Endothelial cell of umbilical vein (primary cell): ENCODE measurements around the gene ABCA3. TPM values are rescaled to one million over a fixed set of nuclear protein-coding genes. Genes with fewer than 3 reads are reported as not detected.

Source experiments
- BruUV-seq: library from RNA; stranded (reverse); fragments of 400-500 nt; replicated peaks from 2 replicates; lab custom pipeline; 2021; lab: Mats Ljungman, UMichigan
- CTCF ChIA-PET: fragments of 300-600, 350-600 bp; sonication (Branson Sonifier 250); formaldehyde crosslinking; loops from one replicate; lab custom pipeline; 2021; ENCODE audit warnings: antibody characterized with exemption, inconsistent platforms; lab: Charles Lee
- POLR2A ChIA-PET: fragments of 300-600, 350-600 bp; sonication (Branson Sonifier 250); formaldehyde crosslinking; loops from one replicate; lab custom pipeline; 2021; ENCODE audit warnings: antibody characterized with exemption, inconsistent platforms; lab: Charles Lee
- DNase-seq: peaks from one replicate; pipeline ENCODE4 v3.0.0-alpha.2; 2011; ENCODE audit warnings: low read depth, low spot score
- FAIRE-seq: peaks from 2 replicates; lab custom pipeline; 2011; peaks lifted over from hg19 to GRCh38; lab: Jason Lieb, UNC
- H2AFZ ChIP-seq: 2 replicates; pipeline ENCODE4 v1.6.0; 2012; ENCODE audit warnings: low read depth, low read length, control low read depth, inconsistent platforms
- H3K27ac ChIP-seq: 2 replicates; pipeline ENCODE4 v1.5.1; 2011; ENCODE audit warnings: low read depth, mild to moderate bottlenecking, control low read depth, low read length, moderate library complexity; ENCODE audit not compliant: insufficient read depth
- H3K27me3 ChIP-seq, 2 experiments: 2 replicates each; pipeline versions ENCODE4 v1.6.0 to v1.6.1; 2011; ENCODE audit warnings: low read length in 2 of 2, mixed read lengths in 1 of 2; ENCODE audit not compliant: control insufficient read depth in 2 of 2, insufficient read depth in 2 of 2
- H3K36me3 ChIP-seq, 2 experiments: 2 replicates in 1 of 2; 3 replicates in 1 of 2; pipeline ENCODE4 v1.5.1; 2011; ENCODE audit warnings: low read length in 2 of 2, mild to moderate bottlenecking in 1 of 2, moderate library complexity in 1 of 2; ENCODE audit not compliant: control insufficient read depth in 2 of 2, insufficient read depth in 2 of 2; ENCODE audit errors: extremely low read depth in 1 of 2
- H3K4me1 ChIP-seq: 3 replicates; pipeline ENCODE4 v1.5.1; 2011; ENCODE audit warnings: mild to moderate bottlenecking, low read length; ENCODE audit not compliant: control insufficient read depth, insufficient read depth; ENCODE audit errors: extremely low read depth
- H3K4me2 ChIP-seq: 2 replicates; pipeline ENCODE4 v1.6.1; 2011; ENCODE audit warnings: low read length, control low read depth, mixed read lengths; ENCODE audit not compliant: insufficient read depth
- H3K4me3 ChIP-seq, 3 experiments: fragments of 200-600 bp in 1 of 3; sonication (generic), shearing (Covaris generic) in 1 of 3; replicated peaks in 1 of 3; 2 replicates each; pipeline ENCODE4 v1.5.1; 2011 to 2016; ENCODE audit warnings: control low read depth in 3 of 3, low read length in 3 of 3, mild to moderate bottlenecking in 2 of 3, inconsistent platforms in 1 of 3, low read depth in 1 of 3, moderate library complexity in 1 of 3; ENCODE audit not compliant: insufficient read depth in 1 of 3
- H3K79me2 ChIP-seq: 2 replicates; pipeline ENCODE4 v1.6.0; 2012; ENCODE audit warnings: low read length, inconsistent platforms; ENCODE audit not compliant: control insufficient read depth, insufficient read depth
- H3K9ac ChIP-seq: replicated peaks from 2 replicates; pipeline ENCODE3; 2011; ENCODE audit warnings: low read length, control low read depth; ENCODE audit not compliant: insufficient read depth; ENCODE audit errors: extremely low read depth
- H3K9me1 ChIP-seq: replicated peaks from 3 replicates; pipeline ENCODE4 v1.6.0; 2011; ENCODE audit warnings: mild to moderate bottlenecking, low read length; ENCODE audit not compliant: control insufficient read depth, insufficient read depth; ENCODE audit errors: extremely low read depth
- H3K9me3 ChIP-seq: replicated peaks from 2 replicates; pipeline ENCODE4 v1.5.1; 2012; ENCODE audit warnings: low read length, inconsistent platforms; ENCODE audit not compliant: control insufficient read depth, insufficient read depth
- H4K20me1 ChIP-seq: replicated peaks from 2 replicates; pipeline ENCODE3; 2011; ENCODE audit warnings: mild to moderate bottlenecking, low read length; ENCODE audit not compliant: control insufficient read depth, insufficient read depth; ENCODE audit errors: extremely low read depth
- CTCF ChIP-seq, 2 donors: IDR thresholded peaks; 1 replicate in 1 of 2; 2 replicates in 1 of 2; pipeline ENCODE4 v1.5.1; 2011; ENCODE audit warnings: low read length in 2 of 2, mild to moderate bottlenecking in 2 of 2, moderate library complexity in 2 of 2, control low read depth in 1 of 2, inconsistent platforms in 1 of 2, low read depth in 1 of 2; ENCODE audit not compliant: insufficient read depth in 1 of 2; ENCODE audit errors: extremely low read depth in 1 of 2
- EZH2 ChIP-seq: IDR thresholded peaks from 2 replicates; pipeline ENCODE4 v1.6.1; 2012; ENCODE audit warnings: borderline replicate concordance, low read depth, mild to moderate bottlenecking, moderate library complexity, low read length, inconsistent platforms; ENCODE audit not compliant: severe bottlenecking
- FOS ChIP-seq: IDR thresholded peaks from 2 replicates; pipeline ENCODE4 v1.6.1; 2011; ENCODE audit warnings: mild to moderate bottlenecking, low read length, moderate library complexity, borderline replicate concordance; ENCODE audit not compliant: insufficient read depth
- GATA2 ChIP-seq: IDR thresholded peaks from 2 replicates; pipeline ENCODE4 v1.7.0; 2011; ENCODE audit warnings: low read depth, mild to moderate bottlenecking, moderate library complexity, mixed read lengths, low read length; ENCODE audit not compliant: insufficient read length, insufficient read depth
- JUN ChIP-seq: IDR thresholded peaks from 2 replicates; pipeline ENCODE4 v1.6.1; 2011; ENCODE audit warnings: borderline replicate concordance, low read depth; ENCODE audit not compliant: insufficient read length, insufficient read depth
- MYC ChIP-seq: IDR thresholded peaks from one replicate; pipeline ENCODE4 v1.6.1; 2011; ENCODE audit warnings: mild to moderate bottlenecking, low read depth, low read length
- POLR2A ChIP-seq: IDR thresholded peaks from 2 replicates; pipeline ENCODE4 v1.6.1; 2012; ENCODE audit warnings: low read depth, mild to moderate bottlenecking, control low read depth, low read length
- POLR2AphosphoS5 ChIP-seq: IDR thresholded peaks from 2 replicates; pipeline ENCODE4 v1.6.1; 2012; ENCODE audit warnings: low read depth, mild to moderate bottlenecking, control low read depth, low read length, moderate library complexity; ENCODE audit not compliant: insufficient read depth
- dilution Hi-C: fragments of 300-500 bp; cut with MboI; formaldehyde crosslinking; loops from one replicate; pipeline ENCODE4 v1.15.0; 2019; ENCODE audit warnings: low sequenced_read_pairs; ENCODE audit not compliant: extremely low pct_ligation_motif_present
- intact Hi-C: fragments of 100-400 bp; cut with micrococcal nuclease; formaldehyde crosslinking; loops from one replicate; pipeline ENCODE4 v1.10.0; 2022
- polyA plus RNA-seq, 4 experiments: library from polyadenylated mRNA; depleted of rRNA in 3 of 4; stranded (reverse) in 3 of 4; unstranded in 1 of 4; fragments of >200 nt; gene quantifications; 2 replicates each; pipeline versions ENCODE4 v1.2.1 to v1.2.3, GENCODE V29; 2011 to 2012; ENCODE audit warnings: missing spikeins in 1 of 4
- total RNA-seq: library from RNA; stranded (reverse); gene quantifications from 2 replicates; pipeline ENCODE4 v1.2.3, GENCODE V29; 2021
- TF ChIP-seq, protein P1 (sequence below): IDR thresholded peaks from 2 replicates; pipeline ENCODE4 v1.6.1; 2011; ENCODE audit not compliant: insufficient read depth, insufficient read length

The ABCA3 gene
- total and polyA plus RNA-seq, 2 donors (not counting 3 experiments of a cell fraction or from before 2014, with no cell fraction given) = 13.5 to 36.0 TPM

GRCh38 chr16:2278272-2278608 lies 62.3 kb downstream of the ABCA3 start:
- FAIRE-seq (no peak), DNase-seq (no peak)
- CTCF ChIA-PET = no interaction called here
- dilution Hi-C loops (no loop called here), intact Hi-C loops (no loop called here)
- no peaks in the 10 kb centered on the region for H3K9me3 ChIP-seq
- no peaks in the 10 kb centered on the region for H3K9me1 ChIP-seq
- H3K36me3 ChIP-seq = peaks cover 0 to 6% of the 10 kb centered on the region in 2 experiments
- no peaks in the 10 kb centered on the region for H3K27me3 ChIP-seq
- no peaks in the 10 kb centered on the region for H3K79me2 ChIP-seq
- no peaks in the 10 kb centered on the region for H3K4me1 ChIP-seq
- no peak overlapping the region for H2AFZ ChIP-seq
- no peak overlapping the region for H3K9ac ChIP-seq
- TF ChIP-seq MYC (no peak), EZH2 (no peak), CTCF (IDR thresholded peaks at IDR 0.05; ENCODE audit: extremely low read depth in 1 of 2, insufficient read depth in 1 of 2, low read depth in 1 of 2, low read length in 2 of 2) (no peak), FOS (no peak), POLR2A (no peak), JUN (no peak), GATA2 (no peak), POLR2AphosphoS5 (no peak)
- TF ChIP-seq, protein P1, sequence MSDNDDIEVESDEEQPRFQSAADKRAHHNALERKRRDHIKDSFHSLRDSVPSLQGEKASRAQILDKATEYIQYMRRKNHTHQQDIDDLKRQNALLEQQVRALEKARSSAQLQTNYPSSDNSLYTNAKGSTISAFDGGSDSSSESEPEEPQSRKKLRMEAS = no peak
- no peak overlapping the region for H3K4me3 ChIP-seq
- no TSS peak for BruUV-seq
- H4K20me1 ChIP-seq = no peaks in the 10 kb centered on the region
- H3K4me2 ChIP-seq = no peak overlapping the region
- POLR2A ChIA-PET = no interaction called here
- H3K27ac ChIP-seq = no peak overlapping the region
